Measurements from ENCODE around the gene RAB1A. TPM values are rescaled to one million over a fixed set of nuclear protein-coding genes. Genes with fewer than 3 reads are reported as not detected.
A peak's percentile ranks its signal among the peaks of the same experiment; 100 is the strongest.

Gene RAB1A
- total RNA-seq, 1 donor from 2014 or later: 128 TPM

GRCh38 chr2:65070172-65070830 lies 59.6 kb downstream of the RAB1A start:
- no peak for DNase-seq (ENCODE audit: extremely low spot score, unreplicated experiment)
- Mint-ChIP-seq H3K4me1 (ENCODE audit: unreplicated experiment) (peaks cover 3% of the 10 kb centered on the region), H3K27me3 (no peaks in the 10 kb centered on the region), H3K9me3 (no peaks in the 10 kb centered on the region), H3K36me3 (peaks cover 6% of the 10 kb centered on the region), H3K27ac (peak overlapping the region; percentile 74), H3K4me3 (no peak overlapping the region)
- TF ChIP-seq CTCF (conservative IDR thresholded peaks at IDR 0.05): no peak

- no peak for DNase-seq (ENCODE audit: extremely low spot score, unreplicated experiment)
- Mint-ChIP-seq H3K4me3 (no peak overlapping the region), H3K27me3 (no peaks in the 10 kb centered on the region), H3K36me3 (peaks cover 6% of the 10 kb centered on the region), H3K4me1 (ENCODE audit: unreplicated experiment) (peaks cover 9% of the 10 kb centered on the region), H3K27ac (no peak overlapping the region), H3K9me3 (no peaks in the 10 kb centered on the region)
- no peak for TF ChIP-seq CTCF (conservative IDR thresholded peaks at IDR 0.05)
Observed at GRCh38 chr2:65069439-65069824, 60.5 kb downstream of the RAB1A start.

- Mint-ChIP-seq H3K27ac (peak overlapping the region; percentile 75), H3K4me1 (ENCODE audit: unreplicated experiment) (peaks cover 21% of the 10 kb centered on the region), H3K36me3 (peaks cover 5% of the 10 kb centered on the region), H3K9me3 (no peaks in the 10 kb centered on the region), H3K27me3 (no peaks in the 10 kb centered on the region), H3K4me3 (no peak overlapping the region)
- no peak for DNase-seq (ENCODE audit: extremely low spot score, unreplicated experiment)
- TF ChIP-seq CTCF (conservative IDR thresholded peaks at IDR 0.05): no peak
Observed at GRCh38 chr2:65067806-65068553, 61.9 kb downstream of the RAB1A start.

- Mint-ChIP-seq H3K36me3 (peaks cover 5% of the 10 kb centered on the region), H3K27me3 (no peaks in the 10 kb centered on the region), H3K4me1 (ENCODE audit: unreplicated experiment) (peaks cover 32% of the 10 kb centered on the region), H3K9me3 (no peaks in the 10 kb centered on the region), H3K4me3 (no peak overlapping the region), H3K27ac (peak overlapping the region; percentile 30)
- DNase-seq (ENCODE audit: extremely low spot score, unreplicated experiment): no peak
- TF ChIP-seq CTCF (conservative IDR thresholded peaks at IDR 0.05): peak; percentile 73
Observed at GRCh38 chr2:65064728-65065552, 65.0 kb downstream of the RAB1A start.

- no peak for DNase-seq (ENCODE audit: extremely low spot score, unreplicated experiment)
- Mint-ChIP-seq H3K36me3 (peaks cover 5% of the 10 kb centered on the region), H3K4me3 (no peak overlapping the region), H3K4me1 (ENCODE audit: unreplicated experiment) (peaks cover 40% of the 10 kb centered on the region), H3K9me3 (no peaks in the 10 kb centered on the region), H3K27ac (no peak overlapping the region), H3K27me3 (no peaks in the 10 kb centered on the region)
- peak; percentile 15 for TF ChIP-seq CTCF (conservative IDR thresholded peaks at IDR 0.05)
Observed at GRCh38 chr2:65062843-65063825, 66.8 kb downstream of the RAB1A start.

All from type B pancreatic cell (in vitro differentiated cells).